Measurements from ENCODE around the gene CDH4. TPM values are rescaled to one million over a fixed set of nuclear protein-coding genes. Genes with fewer than 3 reads are reported as not detected.

The CDH4 gene
- polyA plus RNA-seq, 1 donor (not counting 4 experiments of a cell fraction or from before 2014, with no cell fraction given) = 2.2 TPM

- Histone ChIP-seq H3K9me1 (ENCODE audit: control insufficient read depth, extremely low read depth, insufficient read depth, low read length) (no peaks in the 10 kb centered on the region), H3K36me3 (ENCODE audit: control insufficient read depth in 2 of 2, extremely low read depth in 1 of 2, insufficient read depth in 2 of 2, low read length in 2 of 2) (no peaks in the 10 kb centered on the region), H3K27me3 (ENCODE audit: control insufficient read depth, extremely low read depth, insufficient read depth, low read length) (peaks cover 16% of the 10 kb centered on the region), H3K4me3 (ENCODE audit: control insufficient read depth in 2 of 3, extremely low read depth in 1 of 3, insufficient read depth in 2 of 3, low read depth in 1 of 3, low read length in 3 of 3) (no peak overlapping the region), H3K27ac (ENCODE audit: control insufficient read depth, insufficient read depth, low read length) (no peak overlapping the region), H4K20me1 (ENCODE audit: control insufficient read depth, extremely low read depth, insufficient read depth, low read length) (peaks cover 2% of the 10 kb centered on the region), H3K9ac (ENCODE audit: control insufficient read depth, extremely low read depth, insufficient read depth, low read length) (no peak overlapping the region), H3K79me2 (ENCODE audit: control insufficient read depth, insufficient read depth, low read length) (no peaks in the 10 kb centered on the region), H3K9me3 (ENCODE audit: control insufficient read depth, low read depth, low read length) (no peaks in the 10 kb centered on the region), H2AFZ (ENCODE audit: control insufficient read depth, low read length) (no peak overlapping the region), H3K4me1 (ENCODE audit: control insufficient read depth, extremely low read depth, insufficient read depth, low read length) (no peaks in the 10 kb centered on the region), H3K4me2 (ENCODE audit: control insufficient read depth, extremely low read depth, insufficient read depth, low read depth, low read length) (no peak overlapping the region)
- no peak for FAIRE-seq
- dilution Hi-C loops (cut with MboI; ENCODE audit: extremely low pct_ligation_motif_present, low sequenced_read_pairs) = no loop called here
- no peak for DNase-seq (ENCODE audit: low read depth, low spot score)
- TF ChIP-seq CTCF (optimal IDR thresholded peaks at IDR 0.05 in 1 of 3, IDR thresholded peaks at IDR 0.05 in 1 of 3, conservative IDR thresholded peaks at IDR 0.05 in 1 of 3; ENCODE audit: extremely low read depth in 1 of 3, insufficient read depth in 2 of 3, low read length in 3 of 3) = no peak
- TF ChIP-seq EZH2 (IDR thresholded peaks at IDR 0.05; ENCODE audit: low read length) = no peak
Measured at GRCh38 chr20:61823242-61823641, 571.2 kb downstream of the CDH4 start.

- no peaks in the 10 kb centered on the region for H3K36me3 ChIP-seq (ENCODE audit: control insufficient read depth in 2 of 2, extremely low read depth in 1 of 2, insufficient read depth in 2 of 2, low read length in 2 of 2)
- FAIRE-seq (no peak), DNase-seq (ENCODE audit: low read depth, low spot score) (no peak)
- H3K4me2 ChIP-seq (ENCODE audit: control insufficient read depth, extremely low read depth, insufficient read depth, low read depth, low read length) = no peak overlapping the region
- H3K9ac ChIP-seq (ENCODE audit: control insufficient read depth, extremely low read depth, insufficient read depth, low read length) = no peak overlapping the region
- H3K4me3 ChIP-seq (ENCODE audit: control insufficient read depth in 2 of 3, extremely low read depth in 1 of 3, insufficient read depth in 2 of 3, low read depth in 1 of 3, low read length in 3 of 3) = no peak overlapping the region
- H3K9me1 ChIP-seq (ENCODE audit: control insufficient read depth, extremely low read depth, insufficient read depth, low read length) = no peaks in the 10 kb centered on the region
- peaks cover 2% of the 10 kb centered on the region for H4K20me1 ChIP-seq (ENCODE audit: control insufficient read depth, extremely low read depth, insufficient read depth, low read length)
- H3K79me2 ChIP-seq (ENCODE audit: control insufficient read depth, insufficient read depth, low read length) = no peaks in the 10 kb centered on the region
- TF ChIP-seq EZH2 (IDR thresholded peaks at IDR 0.05; ENCODE audit: low read length) (no peak), CTCF (optimal IDR thresholded peaks at IDR 0.05 in 1 of 3, IDR thresholded peaks at IDR 0.05 in 1 of 3, conservative IDR thresholded peaks at IDR 0.05 in 1 of 3; ENCODE audit: extremely low read depth in 1 of 3, insufficient read depth in 2 of 3, low read length in 3 of 3) (no peak)
- no peak overlapping the region for H2AFZ ChIP-seq (ENCODE audit: control insufficient read depth, low read length)
- no peaks in the 10 kb centered on the region for H3K4me1 ChIP-seq (ENCODE audit: control insufficient read depth, extremely low read depth, insufficient read depth, low read length)
- H3K27ac ChIP-seq (ENCODE audit: control insufficient read depth, insufficient read depth, low read length) = no peak overlapping the region
- dilution Hi-C loops (cut with MboI; ENCODE audit: extremely low pct_ligation_motif_present, low sequenced_read_pairs) = no loop called here
- H3K27me3 ChIP-seq (ENCODE audit: control insufficient read depth, extremely low read depth, insufficient read depth, low read length) = peaks cover 41% of the 10 kb centered on the region
- H3K9me3 ChIP-seq (ENCODE audit: control insufficient read depth, low read depth, low read length) = no peaks in the 10 kb centered on the region
Measured at GRCh38 chr20:61828891-61829290, 576.8 kb downstream of the CDH4 start.

Data from keratinocyte (primary cell).